Measurements from ENCODE around the gene FAM171A2.
A peak's percentile ranks its signal among the peaks of the same experiment; 100 is the strongest.

The FAM171A2 gene

GRCh38 chr17:44384823-44385286 lies 21.2 kb upstream of the FAM171A2 start:
- Histone ChIP-seq H3K36me3 (ENCODE audit: control insufficient read depth, low read length) (no peaks in the 10 kb centered on the region), H3K4me2 (ENCODE audit: low read length) (peak overlapping the region; percentile 60), H3K9me2 (replicated peaks; ENCODE audit: control insufficient read depth, low read length) (no peaks in the 10 kb centered on the region), H3K9me3 (ENCODE audit: control insufficient read depth, insufficient read depth, low read length) (no peaks in the 10 kb centered on the region), H3K27me3 (ENCODE audit: control insufficient read depth, low read length) (peaks cover 15% of the 10 kb centered on the region), H3K27ac (ENCODE audit: low read depth, low read length) (no peak overlapping the region), H3K4me3 (ENCODE audit: low read length) (peak overlapping the region; percentile 47), H3K79me2 (ENCODE audit: control insufficient read depth, low read length) (no peaks in the 10 kb centered on the region), H4K20me1 (ENCODE audit: control insufficient read depth, insufficient read depth, low read depth, low read length) (no peaks in the 10 kb centered on the region), H3F3A (ENCODE audit: control insufficient read depth, insufficient read depth) (no peaks in the 10 kb centered on the region), H3K4me1 (ENCODE audit: control insufficient read depth, low read length) (peaks cover 5% of the 10 kb centered on the region; the same call in 1 of the 2 replicates)
- peak; percentile 1 for TF ChIP-seq CTCF (IDR thresholded peaks at IDR 0.05; ENCODE audit: low read depth, low read length, poor library complexity, severe bottlenecking)
- TF ChIP-seq EZH2phosphoT487 (IDR thresholded peaks at IDR 0.05; ENCODE audit: borderline replicate concordance, low read length) = no peak

- H3K4me2 ChIP-seq (ENCODE audit: low read length) = peak overlapping the region; percentile 60
- H3K27me3 ChIP-seq (ENCODE audit: control insufficient read depth, low read length) = peaks cover 15% of the 10 kb centered on the region
- H3K9me3 ChIP-seq (ENCODE audit: control insufficient read depth, insufficient read depth, low read length) = no peaks in the 10 kb centered on the region
- H3K36me3 ChIP-seq (ENCODE audit: control insufficient read depth, low read length) = no peaks in the 10 kb centered on the region
- no peak overlapping the region for H3K27ac ChIP-seq (ENCODE audit: low read depth, low read length)
- peaks cover 5% of the 10 kb centered on the region; the same call in 1 of the 2 replicates for H3K4me1 ChIP-seq (ENCODE audit: control insufficient read depth, low read length)
- TF ChIP-seq CTCF (IDR thresholded peaks at IDR 0.05; ENCODE audit: low read depth, low read length, poor library complexity, severe bottlenecking) = no peak
- no peak overlapping the region; the same call in 1 of the 2 replicates for H3K4me3 ChIP-seq (ENCODE audit: low read length)
- no peaks in the 10 kb centered on the region for H3K79me2 ChIP-seq (ENCODE audit: control insufficient read depth, low read length)
- no peaks in the 10 kb centered on the region for H3F3A ChIP-seq (ENCODE audit: control insufficient read depth, insufficient read depth)
- H4K20me1 ChIP-seq (ENCODE audit: control insufficient read depth, insufficient read depth, low read depth, low read length) = no peaks in the 10 kb centered on the region
- no peaks in the 10 kb centered on the region for H3K9me2 ChIP-seq (replicated peaks; ENCODE audit: control insufficient read depth, low read length)
Measured at GRCh38 chr17:44384281-44384822, 20.7 kb upstream of the FAM171A2 start.

DNA sequence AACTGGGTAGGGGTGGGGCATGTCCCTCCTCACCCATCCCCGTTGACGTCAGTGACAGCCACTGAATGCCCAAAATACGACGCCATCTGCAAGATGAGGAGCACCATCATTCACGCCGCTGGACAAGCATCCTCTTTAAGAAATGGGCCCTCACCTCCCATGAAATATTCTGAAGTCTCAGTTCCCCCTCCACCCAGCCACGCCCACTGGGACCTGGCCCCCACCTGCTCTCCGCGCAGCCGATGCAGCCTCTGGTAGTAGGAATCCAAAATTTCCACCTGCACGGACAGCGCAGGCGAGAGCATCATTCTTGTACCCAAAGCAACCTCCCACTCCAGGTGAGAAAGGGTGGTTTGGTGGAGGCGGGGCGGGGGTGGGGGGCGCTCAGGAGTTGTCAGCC lies 20.2 kb upstream of the FAM171A2 start:
- no peak for TF ChIP-seq CTCF (IDR thresholded peaks at IDR 0.05; ENCODE audit: low read depth, low read length, poor library complexity, severe bottlenecking)
- TF ChIP-seq EZH2phosphoT487 (IDR thresholded peaks at IDR 0.05; ENCODE audit: borderline replicate concordance, low read length) = no peak
- peaks cover 5% of the 10 kb centered on the region; the same call in 1 of the 2 replicates for H3K4me1 ChIP-seq (ENCODE audit: control insufficient read depth, low read length)
- H3F3A ChIP-seq (ENCODE audit: control insufficient read depth, insufficient read depth) = no peaks in the 10 kb centered on the region
- H3K27ac ChIP-seq (ENCODE audit: low read depth, low read length) = no peak overlapping the region
- no peaks in the 10 kb centered on the region for H3K79me2 ChIP-seq (ENCODE audit: control insufficient read depth, low read length)
- H3K27me3 ChIP-seq (ENCODE audit: control insufficient read depth, low read length) = peaks cover 15% of the 10 kb centered on the region
- no peak overlapping the region for H3K4me2 ChIP-seq (ENCODE audit: low read length)
- no peaks in the 10 kb centered on the region for H3K9me3 ChIP-seq (ENCODE audit: control insufficient read depth, insufficient read depth, low read length)
- no peak overlapping the region for H3K4me3 ChIP-seq (ENCODE audit: low read length)
- H3K9me2 ChIP-seq (replicated peaks; ENCODE audit: control insufficient read depth, low read length) = no peaks in the 10 kb centered on the region
- no peaks in the 10 kb centered on the region for H3K36me3 ChIP-seq (ENCODE audit: control insufficient read depth, low read length)
- no peaks in the 10 kb centered on the region for H4K20me1 ChIP-seq (ENCODE audit: control insufficient read depth, insufficient read depth, low read depth, low read length)
